HG02678 (cell line): ENCODE data around the gene TNNT3.
"Not testable (repeated sequence)": the region's sequence is repeated elsewhere in the genome, so short reads cannot be mapped to it uniquely, and the experiment has no call there.

Source experiments
- ATAC-seq: cut with Tn5 transposase; IDR thresholded peaks from one replicate; pipeline ENCODE4 v1.9.1; 2021; ENCODE audit warnings: mild to moderate bottlenecking, moderate library complexity; ENCODE audit not compliant: unreplicated experiment

TNNT3 gene

GRCh38 chr11:1880746-1881441 lies 38.6 kb upstream of the TNNT3 start:
- ATAC-seq: no peak

- no peak for ATAC-seq
Measured at GRCh38 chr11:1881442-1882264, 37.9 kb upstream of the TNNT3 start.

- ATAC-seq: peak; percentile 64
Measured at GRCh38 chr11:1882265-1883238, 37.0 kb upstream of the TNNT3 start.

GRCh38 chr11:1883346-1884302 lies 35.9 kb upstream of the TNNT3 start:
- no peak for ATAC-seq

- no peak for ATAC-seq
Measured at GRCh38 chr11:1884303-1884700, 35.2 kb upstream of the TNNT3 start.

- not testable (repeated sequence) for ATAC-seq
Measured at GRCh38 chr11:1886551-1886950, 33.0 kb upstream of the TNNT3 start.

GRCh38 chr11:1887451-1888346 lies 31.8 kb upstream of the TNNT3 start:
- ATAC-seq: no peak

GRCh38 chr11:1888347-1888753 lies 31.2 kb upstream of the TNNT3 start:
- no peak for ATAC-seq

GRCh38 chr11:1888811-1889210 lies 30.7 kb upstream of the TNNT3 start:
- no peak for ATAC-seq

- no peak for ATAC-seq
Measured at GRCh38 chr11:1889224-1889930, 30.1 kb upstream of the TNNT3 start.

GRCh38 chr11:1889941-1890855 lies 29.3 kb upstream of the TNNT3 start:
- ATAC-seq: no peak

GRCh38 chr11:1890856-1891830 lies 28.4 kb upstream of the TNNT3 start:
- ATAC-seq: no peak

GRCh38 chr11:1891831-1892115 lies 27.7 kb upstream of the TNNT3 start, which contains the start of gene PRR33:
Gene PRR33 (minus strand): TSS chr11:1891895. CDS start chr11:1890584, 1,311 bp downstream.
- ATAC-seq: no peak

GRCh38 chr11:1892116-1892515 lies 27.4 kb upstream of the TNNT3 start:
- no peak for ATAC-seq

- ATAC-seq: no peak
Measured at GRCh38 chr11:1892558-1892957, 26.9 kb upstream of the TNNT3 start.
